Astrocyte of the spinal cord (primary cell): Measurements from ENCODE around the gene FRMD4A.

Source experiments
- DNase-seq: peaks from one replicate; pipeline ENCODE4 v3.0.0; 2011; ENCODE audit warnings: low read depth, low spot score
- H3K4me3 ChIP-seq: 2 replicates; pipeline ENCODE4 v1.5.1; 2011; ENCODE audit warnings: low read depth, mild to moderate bottlenecking, low read length, moderate library complexity
- CTCF ChIP-seq: IDR thresholded peaks from 2 replicates; pipeline ENCODE4 v1.5.1; 2012; ENCODE audit warnings: low read depth, mild to moderate bottlenecking, low read length, inconsistent platforms
- in situ Hi-C: cut with HindIII; loops from 2 replicates; pipeline ENCODE4 v1.10.0; 2017; ENCODE audit warnings: low sequenced_read_pairs

The FRMD4A gene

GRCh38 chr10:14010101-14010558, 320.6 kb downstream of the FRMD4A start:
- TF ChIP-seq CTCF = no peak
- DNase-seq = peak; percentile 80
- in situ Hi-C loops = no loop called here
- H3K4me3 ChIP-seq = peak overlapping the region; percentile 35

GRCh38 chr10:14009371-14010100, 321.2 kb downstream of the FRMD4A start:
- peak overlapping the region; percentile 35 for H3K4me3 ChIP-seq

GRCh38 chr10:14008740-14009080, 322.0 kb downstream of the FRMD4A start:
- no peak for DNase-seq
- in situ Hi-C loops = no loop called here
- TF ChIP-seq CTCF = no peak
- peak overlapping the region; percentile 47 for H3K4me3 ChIP-seq

More at GRCh38 chr10:14009371-14010100, 321.2 kb downstream of the FRMD4A start:
- in situ Hi-C loops = no loop called here
- TF ChIP-seq CTCF = no peak
- DNase-seq = peak; percentile 91

- no peak overlapping the region for H3K4me3 ChIP-seq
- TF ChIP-seq CTCF = no peak
- DNase-seq = no peak
- in situ Hi-C loops = no loop called here
Observed at GRCh38 chr10:14004536-14004935, 326.2 kb downstream of the FRMD4A start.

GRCh38 chr10:14003517-14004184, 327.1 kb downstream of the FRMD4A start:
- no peak for TF ChIP-seq CTCF
- no peak for DNase-seq
- in situ Hi-C loops = no loop called here
- H3K4me3 ChIP-seq = no peak overlapping the region

- no peak for TF ChIP-seq CTCF
- DNase-seq = no peak
- in situ Hi-C loops = no loop called here
- H3K4me3 ChIP-seq = no peak overlapping the region
Observed at GRCh38 chr10:14001298-14002040, 329.3 kb downstream of the FRMD4A start.
